Stimulated activated naive CD4-positive, alpha-beta T cell (primary cell): ENCODE results near the gene GOLGA6L7.
"Not testable (repeated sequence)": the region's sequence is repeated elsewhere in the genome, so short reads cannot be mapped to it uniquely, and the experiment has no call there.

ENCODE experiments used
- DNase-seq, 6 experiments: peaks; one replicate each; lab custom pipeline; 2025; lab: John Stamatoyannopoulos, UW

Gene GOLGA6L7

GRCh38 chr15:28848521-28848920 is at the start of gene GOLGA6L7:
TSS of gene GOLGA6L7 (minus strand) at chr15:28848644. CDS start at chr15:28848549, 95 bp downstream.
- DNase-seq, result peak in 1 of 6 experiments; percentile 4

GRCh38 chr15:28897861-28898585 is 49.6 kb upstream of the GOLGA6L7 start:
- no peak for DNase-seq

- DNase-seq, result no peak
These were observed 48.5 kb upstream of the GOLGA6L7 start for GRCh38 chr15:28896951-28897350.

GRCh38 chr15:28895566-28895965 is 47.1 kb upstream of the GOLGA6L7 start:
- no peak for DNase-seq

GRCh38 chr15:28895146-28895545 is 46.7 kb upstream of the GOLGA6L7 start:
- DNase-seq, result no peak

GRCh38 chr15:28894631-28895030 is 46.2 kb upstream of the GOLGA6L7 start:
- no peak for DNase-seq

GRCh38 chr15:28892789-28893610 is 44.6 kb upstream of the GOLGA6L7 start:
- DNase-seq, result no peak

- no peak for DNase-seq
These were observed 43.1 kb upstream of the GOLGA6L7 start for GRCh38 chr15:28891588-28891987.

- peak in 4 of 6 experiments; percentile 36 to 84 (median 79) for DNase-seq
These were observed 42.5 kb upstream of the GOLGA6L7 start for GRCh38 chr15:28890711-28891495.

- not testable (repeated sequence) for DNase-seq
These were observed 41.8 kb upstream of the GOLGA6L7 start for GRCh38 chr15:28890291-28890690.

GRCh38 chr15:28889871-28890270 is 41.4 kb upstream of the GOLGA6L7 start:
- not testable (repeated sequence) for DNase-seq

GRCh38 chr15:28889346-28889745 is 40.9 kb upstream of the GOLGA6L7 start:
- DNase-seq, result no peak

- DNase-seq, result no peak
These were observed 40.5 kb upstream of the GOLGA6L7 start for GRCh38 chr15:28888900-28889299.

GRCh38 chr15:28888302-28888894 is 40.0 kb upstream of the GOLGA6L7 start:
- no peak for DNase-seq

GRCh38 chr15:28887339-28888174 is 39.1 kb upstream of the GOLGA6L7 start:
- DNase-seq, result no peak

GRCh38 chr15:28886431-28887338 is 38.2 kb upstream of the GOLGA6L7 start:
- DNase-seq, result peak in 3 of 6 experiments; percentile 22 to 36 (median 25)

GRCh38 chr15:28885630-28886430 is 37.4 kb upstream of the GOLGA6L7 start, which contains the start of gene APBA2:
TSS of gene APBA2 (plus strand) at chr15:28885974. CDS start at chr15:29053885, 167,911 bp downstream.
- peak in 5 of 6 experiments; percentile 42 to 74 (median 67) for DNase-seq

GRCh38 chr15:28885128-28885629 is 36.7 kb upstream of the GOLGA6L7 start:
- peak in 1 of 6 experiments; percentile 27 for DNase-seq
